H1 (cell line): Measurements from ENCODE around the gene TRIM41. TPM values are rescaled to one million over a fixed set of nuclear protein-coding genes. Genes with fewer than 3 reads are reported as not detected.

ENCODE experiments used
- CTCF ChIA-PET: fragments of 300-600 bp; sonication (Branson Sonifier 250); formaldehyde crosslinking; loops from one replicate; lab custom pipeline; 2021; ENCODE audit not compliant: partially characterized antibody; lab: Charles Lee
- POLR2A ChIA-PET: fragments of 300-600 bp; sonication (Branson Sonifier 250); formaldehyde crosslinking; loops from one replicate; lab custom pipeline; 2021; ENCODE audit warnings: inconsistent platforms; ENCODE audit not compliant: partially characterized antibody; lab: Charles Lee
- DNase-seq, 2 experiments: peaks; one replicate each; pipeline versions ENCODE4 v3.0.0 to v3.0.0-alpha.2; 2010 to 2022; ENCODE audit warnings: low spot score in 2 of 2, low read depth in 1 of 2, mixed read lengths in 1 of 2
- FAIRE-seq: peaks from 2 replicates; lab custom pipeline; 2011; peaks lifted over from hg19 to GRCh38; lab: Jason Lieb, UNC
- H2AFZ ChIP-seq: 2 replicates; pipeline ENCODE4 v1.8.1; 2012; ENCODE audit warnings: low read length, inconsistent platforms
- H2AK5ac ChIP-seq: 2 replicates; pipeline ENCODE4 v1.6.1; 2013; ENCODE audit warnings: low read depth, low read length
- H2BK120ac ChIP-seq: replicated peaks from 2 replicates; pipeline ENCODE3; 2013; ENCODE audit warnings: low read depth, low read length, inconsistent platforms
- H2BK12ac ChIP-seq: 2 replicates; pipeline ENCODE4 v1.6.1; 2013; ENCODE audit warnings: low read depth, low read length
- H2BK15ac ChIP-seq: 2 replicates; pipeline ENCODE4 v1.6.1; 2013; ENCODE audit warnings: low read length
- H2BK20ac ChIP-seq: 2 replicates; pipeline ENCODE4 v1.6.1; 2013; ENCODE audit warnings: low read length
- H2BK5ac ChIP-seq: 2 replicates; pipeline ENCODE4 v1.6.1; 2013; ENCODE audit warnings: low read depth, low read length
- H3K14ac ChIP-seq: 2 replicates; pipeline ENCODE4 v1.6.1; 2013; ENCODE audit warnings: inconsistent platforms; ENCODE audit not compliant: insufficient read length
- H3K18ac ChIP-seq: 2 replicates; pipeline ENCODE4 v1.6.1; 2013; ENCODE audit warnings: low read length; ENCODE audit errors: extremely low read depth
- H3K23ac ChIP-seq: 2 replicates; pipeline ENCODE4 v1.6.1; 2013; ENCODE audit warnings: inconsistent platforms; ENCODE audit not compliant: insufficient read length
- H3K23me2 ChIP-seq: 2 replicates; pipeline ENCODE4 v1.6.1; 2013; ENCODE audit warnings: low read depth, low read length
- H3K27ac ChIP-seq: 2 replicates; pipeline ENCODE4 v1.6.1; 2011; ENCODE audit warnings: low read depth, low read length, inconsistent platforms
- H3K27me3 ChIP-seq, 4 experiments: replicated peaks in 1 of 4; 1 replicate in 1 of 4; 2 replicates in 3 of 4; pipeline versions ENCODE4 v1.6.1 to v1.8.1; 2011 to 2013; ENCODE audit warnings: low read length in 3 of 4, mild to moderate bottlenecking in 3 of 4, inconsistent platforms in 2 of 4, mixed read lengths in 2 of 4, moderate library complexity in 1 of 4; ENCODE audit not compliant: control insufficient read depth in 3 of 4, insufficient read depth in 3 of 4; ENCODE audit errors: extremely low read depth in 1 of 4
- H3K36me3 ChIP-seq, 4 experiments: 2 replicates each; pipeline versions ENCODE4 v1.6.1 to v1.8.1; 2011 to 2013; ENCODE audit warnings: mild to moderate bottlenecking in 4 of 4, low read length in 3 of 4, moderate library complexity in 2 of 4, control low read depth in 1 of 4, inconsistent platforms in 1 of 4; ENCODE audit not compliant: insufficient read depth in 4 of 4, control insufficient read depth in 2 of 4
- H3K4ac ChIP-seq: replicated peaks from 2 replicates; pipeline ENCODE3; 2013; ENCODE audit warnings: low read length, low read depth, mixed read lengths, inconsistent platforms; ENCODE audit not compliant: insufficient read length
- H3K4me1 ChIP-seq, 4 experiments: replicated peaks in 1 of 4; 1 replicate in 1 of 4; 2 replicates in 3 of 4; pipeline versions ENCODE4 v1.6.1 to v1.8.1; 2011 to 2013; ENCODE audit warnings: low read length in 3 of 4, inconsistent platforms in 2 of 4, mixed read lengths in 1 of 4; ENCODE audit not compliant: insufficient read depth in 4 of 4, control insufficient read depth in 3 of 4
- H3K4me2 ChIP-seq, 2 experiments: 2 replicates each; pipeline versions ENCODE4 v1.6.1 to v1.8.1; 2011 to 2013; ENCODE audit warnings: low read depth in 2 of 2, low read length in 2 of 2, control low read depth in 1 of 2, inconsistent platforms in 1 of 2, mild to moderate bottlenecking in 1 of 2; ENCODE audit not compliant: insufficient read depth in 1 of 2
- H3K4me3 ChIP-seq, 4 experiments: fragments of 200-600, 300-600 bp in 1 of 4; sonication (generic), shearing (Covaris generic), sonication (Bioruptor Twin) in 1 of 4; 2 replicates each; pipeline versions ENCODE4 v1.5.1 to v1.8.1; 2011 to 2016; ENCODE audit warnings: low read length in 4 of 4, low read depth in 3 of 4, control low read depth in 2 of 4, inconsistent platforms in 2 of 4, mild to moderate bottlenecking in 2 of 4, mixed read lengths in 1 of 4, moderate library complexity in 1 of 4; ENCODE audit not compliant: insufficient read depth in 2 of 4; ENCODE audit errors: extremely low read depth in 1 of 4
- H3K56ac ChIP-seq: replicated peaks from 2 replicates; pipeline ENCODE3; 2013; ENCODE audit warnings: low read depth, mild to moderate bottlenecking, mixed read lengths, low read length, inconsistent platforms; ENCODE audit not compliant: insufficient read length
- H3K79me1 ChIP-seq: 2 replicates; pipeline ENCODE4 v1.6.1; 2013; ENCODE audit warnings: low read depth, low read length, control low read depth
- H3K79me2 ChIP-seq, 2 experiments: 2 replicates each; pipeline versions ENCODE4 v1.6.1 to v1.8.1; 2012 to 2013; ENCODE audit warnings: low read length in 2 of 2, mild to moderate bottlenecking in 2 of 2, inconsistent platforms in 1 of 2; ENCODE audit not compliant: insufficient read depth in 2 of 2, control insufficient read depth in 1 of 2
- H3K9ac ChIP-seq, 4 experiments: replicated peaks in 1 of 4; 1 replicate in 1 of 4; 2 replicates in 3 of 4; pipeline versions ENCODE4 v1.6.1 to v1.8.1; 2011 to 2013; ENCODE audit warnings: low read depth in 3 of 4, low read length in 3 of 4, control low read depth in 2 of 4, mild to moderate bottlenecking in 2 of 4, moderate library complexity in 2 of 4, inconsistent platforms in 1 of 4; ENCODE audit errors: extremely low read depth in 1 of 4
- H3K9me3 ChIP-seq, 2 experiments: 2 replicates each; pipeline versions ENCODE4 v1.6.1 to v1.8.1; 2012 to 2013; ENCODE audit warnings: mild to moderate bottlenecking in 2 of 2, moderate library complexity in 2 of 2, control low read depth in 1 of 2, inconsistent platforms in 1 of 2, low read depth in 1 of 2, low read length in 1 of 2, mixed read lengths in 1 of 2; ENCODE audit not compliant: insufficient read depth in 2 of 2
- H4K20me1 ChIP-seq, 2 experiments: replicated peaks in 1 of 2; 2 replicates each; pipeline versions ENCODE3 to v1.8.1; 2011 to 2013; ENCODE audit warnings: inconsistent platforms in 2 of 2, low read length in 2 of 2, mild to moderate bottlenecking in 1 of 2; ENCODE audit not compliant: insufficient read depth in 2 of 2, control insufficient read depth in 1 of 2
- H4K5ac ChIP-seq: 2 replicates; pipeline ENCODE4 v1.6.1; 2013; ENCODE audit warnings: low read length, low read depth, mixed read lengths, inconsistent platforms; ENCODE audit not compliant: insufficient read length
- H4K8ac ChIP-seq: 2 replicates; pipeline ENCODE4 v1.8.0; 2013; ENCODE audit warnings: mild to moderate bottlenecking, moderate library complexity, low read length, inconsistent platforms; ENCODE audit not compliant: insufficient read depth; ENCODE audit errors: extremely low read depth
- H4K91ac ChIP-seq: replicated peaks from 2 replicates; pipeline ENCODE3; 2013; ENCODE audit warnings: low read length, mixed read lengths, inconsistent platforms; ENCODE audit not compliant: insufficient read length
- CREB1 ChIP-seq: IDR thresholded peaks from 2 replicates; pipeline ENCODE4 v1.6.1; 2012; ENCODE audit warnings: inconsistent platforms
- POLR2A ChIP-seq, 2 experiments: IDR thresholded peaks; 1 replicate in 1 of 2; 2 replicates in 1 of 2; pipeline ENCODE4 v1.6.1; 2011; ENCODE audit warnings: low read depth in 2 of 2, low read length in 2 of 2, mild to moderate bottlenecking in 2 of 2; ENCODE audit errors: control extremely low read depth in 1 of 2
- POLR2AphosphoS5 ChIP-seq: IDR thresholded peaks from 2 replicates; pipeline ENCODE4 v1.6.1; 2011; ENCODE audit warnings: low read depth, low read length
- WGBS, 2 experiments: shearing (Covaris generic) in 1 of 2; methylation state at CpG; one replicate each; pipeline versions ENCODE4 v1.1.6 to v1.1.7; 2013 to 2015; ENCODE audit warnings: low lambda C conversion rate in 2 of 2, mixed read lengths in 2 of 2, inconsistent platforms in 1 of 2, low coverage in 1 of 2, missing lambda C conversion rate in 1 of 2; ENCODE audit not compliant: insufficient replicate concordance in 2 of 2, insufficient coverage in 1 of 2, insufficient read length in 1 of 2; ENCODE audit errors: extremely low coverage in 1 of 2, missing lambda C conversion rate in 1 of 2; 5-methylcytosine and 5-hydroxymethylcytosine counted together
- polyA plus RNA-seq, 7 experiments: library from polyadenylated mRNA; depleted of rRNA in 3 of 7; stranded (reverse) in 5 of 7; unstranded in 2 of 7; fragments of >200 nt in 5 of 7; fragments of 200-250 nt in 2 of 7; gene quantifications; 1 replicate in 5 of 7; 2 replicates in 1 of 7; 4 replicates in 1 of 7; pipeline versions ENCODE4 v1.2.1 to v1.2.3, GENCODE V29; 2011 to 2013; ENCODE audit warnings: missing spikeins in 2 of 7, mixed read lengths in 2 of 7
- total RNA-seq: library from RNA; stranded (reverse); fragmentation: NEBNext Ultra II Directional; extraction: Animal tissue kit (Norgen Biotek cat#: 25700); gene quantifications from 2 replicates; pipeline ENCODE4 v1.2.1, GENCODE V29; 2021

The TRIM41 gene
- total and polyA plus RNA-seq, 2 of the 8 experiments (the other 6 are each of a cell fraction or from before 2014, with no cell fraction given): 12.9 to 21.6 TPM

DNA sequence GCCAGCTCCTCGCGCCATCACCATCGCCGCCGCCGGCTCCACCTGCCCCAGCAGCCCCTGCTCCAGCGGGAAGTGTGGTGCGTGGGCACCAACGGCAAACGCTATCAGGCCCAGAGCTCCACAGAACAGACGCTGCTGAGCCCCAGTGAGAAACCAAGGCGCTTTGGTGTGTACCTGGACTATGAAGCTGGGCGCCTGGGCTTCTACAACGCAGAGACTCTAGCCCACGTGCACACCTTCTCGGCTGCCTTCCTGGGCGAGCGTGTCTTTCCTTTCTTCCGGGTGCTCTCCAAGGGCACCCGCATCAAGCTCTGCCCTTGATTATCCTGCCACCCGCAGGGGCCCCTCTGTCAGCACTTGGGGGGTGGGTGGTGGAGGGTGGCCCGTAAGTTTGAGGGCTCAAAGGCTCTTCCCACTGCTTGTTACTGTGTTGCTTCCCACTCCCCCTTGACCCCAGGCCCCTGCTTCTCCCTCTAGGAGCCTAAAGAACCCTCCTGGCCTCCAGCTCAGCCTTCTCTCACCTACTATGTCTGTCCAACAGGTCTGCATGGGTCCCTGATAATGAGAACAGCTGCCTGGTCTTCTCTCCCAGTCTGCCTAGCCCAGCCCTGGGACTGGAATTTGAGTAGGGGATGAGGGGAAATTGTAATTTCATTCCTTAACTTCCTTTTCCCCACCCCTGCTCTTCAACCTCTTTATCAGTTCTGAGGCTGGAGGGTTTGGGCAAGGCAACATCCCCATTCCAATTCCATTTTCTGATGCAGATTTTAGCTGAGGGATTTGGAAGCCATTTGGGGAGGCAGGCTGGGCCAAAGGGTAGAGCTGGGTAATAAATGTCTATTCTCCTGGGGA lies 11.6 kb downstream of the TRIM41 start:
- Histone ChIP-seq H3K18ac (no peak overlapping the region), H2BK15ac (no peak overlapping the region), H3K27ac (no peak overlapping the region; the same call in 1 of the 2 replicates), H2BK5ac (no peak overlapping the region), H4K5ac (no peak overlapping the region), H3K79me2 (peaks cover 0 to 7% of the 10 kb centered on the region in 2 experiments; a peak in 1 of 4 replicates), H3K56ac (no peak overlapping the region), H4K20me1 (peaks cover 16 to 30% of the 10 kb centered on the region in 2 experiments), H3K4me1 (peaks cover 0 to 6% (median 0%) of the 10 kb centered on the region in 4 experiments; a peak in 3 of 7 replicates), H2BK120ac (no peak overlapping the region), H3K23ac (no peak overlapping the region), H2AFZ (no peak overlapping the region), H3K36me3 (peaks cover 35 to 80% (median 50%) of the 10 kb centered on the region in 4 experiments), H3K79me1 (no peaks in the 10 kb centered on the region), H3K9ac (no peak overlapping the region), H3K14ac (no peak overlapping the region), H2BK12ac (no peak overlapping the region), H2BK20ac (no peak overlapping the region), H4K91ac (no peak overlapping the region), H3K4me3 (no peak overlapping the region), H3K4ac (no peak overlapping the region), H3K9me3 (no peaks in the 10 kb centered on the region), H2AK5ac (no peak overlapping the region), H3K23me2 (no peaks in the 10 kb centered on the region), H3K4me2 (no peak overlapping the region), H3K27me3 (no peaks in the 10 kb centered on the region), H4K8ac (peak overlapping the region; percentile 40; the same call in 1 of the 2 replicates)
- DNase-seq (no peak), FAIRE-seq (no peak)
- TF ChIP-seq POLR2AphosphoS5 (peak; percentile 78), CREB1 (no peak), POLR2A (IDR thresholded peaks at IDR 0.05; ENCODE audit: control extremely low read depth in 1 of 2, low read depth in 2 of 2, low read length in 2 of 2) (peak; percentile 69 to 76)
- ChIA-PET POLR2A (interaction anchor here (0.9 to 34.2 kb wide), 11 partner anchors 3 to 61 kb away, joined by 4 to 1334 read pairs (median 12); partner anchors contain the start of genes RACK1, TRIM41, TRIM52 and TRIM7), CTCF (interaction anchor here (1.2 kb wide), 2 partner anchors 14 to 17 kb away, joined by 4 read pairs; no protein-coding TSS in a partner anchor)
- 92% methylated on average over 18 of the region's 22 CpGs; no CpG with 5 or more reads in 1 of the 2 experiments for WGBS, 2 experiments
